PC-3 (cell line): ENCODE measurements around the gene HSD17B14. TPM values are rescaled to one million over a fixed set of nuclear protein-coding genes. Genes with fewer than 3 reads are reported as not detected.

Experiments used
- ATAC-seq: fragments of 200-7000 bp; cut with Tn5 transposase; 2 replicates; pipeline ENCODE4 v1.9.1; 2020; ENCODE audit warnings: mild to moderate bottlenecking, moderate library complexity
- BruUV-seq: library from RNA; stranded (reverse); fragments of 400-500 nt; replicated peaks from 2 replicates; lab custom pipeline; 2021; lab: Mats Ljungman, UMichigan
- CTCF ChIA-PET: fragments of 300-600 bp; sonication (Branson Sonifier 250); formaldehyde crosslinking; loops from one replicate; lab custom pipeline; 2022; ENCODE audit warnings: antibody characterized with exemption; lab: Charles Lee
- POLR2A ChIA-PET: fragments of 300-600 bp; sonication (Branson Sonifier 250); formaldehyde crosslinking; loops from one replicate; lab custom pipeline; 2022; ENCODE audit warnings: antibody characterized with exemption; ENCODE audit not compliant: unreplicated experiment; lab: Charles Lee
- DNase-seq: peaks from one replicate; pipeline ENCODE4 v3.0.0-alpha.2; 2015
- H2AFZ ChIP-seq: fragments of 300-600 bp; sonication (generic); 2 replicates; pipeline ENCODE4 v1.6.0; 2016; ENCODE audit warnings: antibody characterized with exemption, low read length
- H3F3A ChIP-seq: fragments of 300-600 bp; sonication (generic); one replicate; pipeline ENCODE4 v1.6.0; 2017; ENCODE audit warnings: antibody characterized with exemption, low read length, control low read depth, mild to moderate bottlenecking; ENCODE audit not compliant: unreplicated experiment
- H3K27ac ChIP-seq: fragments of 300-600 bp; sonication (generic); 2 replicates; pipeline ENCODE4 v1.5.1; 2016; ENCODE audit warnings: mild to moderate bottlenecking, low read length
- H3K27me3 ChIP-seq: fragments of 300-600 bp; sonication (generic); 2 replicates; pipeline ENCODE4 v1.6.1; 2016; ENCODE audit warnings: low read length, mixed read lengths
- H3K36me3 ChIP-seq: fragments of 300-600 bp; sonication (generic); 2 replicates; pipeline ENCODE4 v1.6.1; 2016; ENCODE audit warnings: low read depth, mixed run types, low read length, mixed read lengths
- H3K4me1 ChIP-seq: fragments of 300-600 bp; sonication (generic); 2 replicates; pipeline ENCODE4 v1.5.1; 2016; ENCODE audit warnings: low read length; ENCODE audit not compliant: insufficient read depth
- H3K4me2 ChIP-seq: fragments of 300-600 bp; sonication (generic); 2 replicates; pipeline ENCODE4 v1.6.0; 2016; ENCODE audit warnings: low read length
- H3K4me3 ChIP-seq: fragments of 300-600 bp; sonication (generic); 2 replicates; pipeline ENCODE4 v1.5.1; 2016; ENCODE audit warnings: mild to moderate bottlenecking, low read length, mixed read lengths
- H3K79me2 ChIP-seq: fragments of 300-600 bp; sonication (generic); 2 replicates; pipeline ENCODE4 v1.6.1; 2017; ENCODE audit warnings: low read length, mixed read lengths
- H3K9ac ChIP-seq: fragments of 300-600 bp; sonication (generic); 2 replicates; pipeline ENCODE4 v1.6.0; 2016; ENCODE audit warnings: mild to moderate bottlenecking, low read length
- H3K9me2 ChIP-seq: fragments of 300-600 bp; sonication (generic); replicated peaks from 2 replicates; pipeline ENCODE4 v1.6.1; 2016; ENCODE audit warnings: mixed run types, low read length, mixed read lengths
- H3K9me3 ChIP-seq: fragments of 300-600 bp; sonication (generic); 2 replicates; pipeline ENCODE4 v1.6.1; 2016; ENCODE audit warnings: low read length, mixed read lengths
- H4K20me1 ChIP-seq: fragments of 300-600 bp; sonication (generic); 2 replicates; pipeline ENCODE4 v1.6.1; 2016; ENCODE audit warnings: low read length, mixed read lengths
- EZH2 ChIP-seq: fragments of 300-600 bp; sonication (generic); IDR thresholded peaks from one replicate; pipeline ENCODE4 v1.6.1; 2017; ENCODE audit warnings: antibody characterized with exemption, mild to moderate bottlenecking, low read length; ENCODE audit not compliant: unreplicated experiment
- EZH2phosphoT487 ChIP-seq: fragments of 300-600 bp; sonication (generic); IDR thresholded peaks from 2 replicates; pipeline ENCODE4 v1.6.1; 2018; ENCODE audit warnings: mild to moderate bottlenecking, antibody characterized with exemption, low read length, borderline replicate concordance
- intact Hi-C: fragments of 100-400 bp; cut with micrococcal nuclease; formaldehyde crosslinking; loops from 2 replicates; pipeline ENCODE4 v1.9.0; 2023
- total RNA-seq: library from RNA; depleted of rRNA; stranded (reverse); fragments of >200 nt; gene quantifications from 2 replicates; pipeline ENCODE4 v1.2.3, GENCODE V29; 2014
- TF ChIP-seq, protein P1 (sequence below): fragments of 300-600 bp; sonication (generic); conservative IDR thresholded peaks from 2 replicates; pipeline ENCODE4 v1.5.1; 2017; ENCODE audit warnings: antibody characterized with exemption, low read depth, mild to moderate bottlenecking, low read length

Gene HSD17B14
- total RNA-seq, 1 experiment from 2014 or later: 15.0 TPM

DNA sequence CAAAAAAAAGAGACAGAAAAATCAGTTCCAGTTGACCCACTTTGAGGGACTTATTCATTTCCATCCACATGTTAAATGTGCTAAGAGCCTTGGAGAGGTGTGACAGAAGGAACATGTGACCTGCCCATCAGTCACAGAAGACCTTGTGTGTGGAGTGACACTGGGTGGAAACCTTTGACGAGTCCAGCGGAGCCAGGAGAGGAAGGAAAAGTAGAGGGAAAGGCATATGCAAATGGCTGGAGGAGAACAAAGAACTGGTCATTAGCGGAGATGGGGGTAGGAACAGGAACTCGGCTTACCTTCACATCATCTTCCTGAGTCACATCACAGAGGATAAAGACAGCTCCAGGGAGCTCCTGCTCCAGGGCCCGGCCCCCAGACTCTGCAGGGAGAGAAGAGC lies 2.3 kb downstream of the HSD17B14 start:
- DNase-seq (no peak), ATAC-seq (no peak)
- Histone ChIP-seq H3K9me3 (no peaks in the 10 kb centered on the region), H3K27ac (no peak overlapping the region), H3K27me3 (no peaks in the 10 kb centered on the region), H3K4me1 (peaks cover 9% of the 10 kb centered on the region; the same call in 1 of the 2 replicates), H3K9ac (no peak overlapping the region), H3K36me3 (no peaks in the 10 kb centered on the region), H2AFZ (no peak overlapping the region), H3K79me2 (no peaks in the 10 kb centered on the region), H3K4me2 (no peak overlapping the region), H3K4me3 (no peak overlapping the region), H3K9me2 (no peaks in the 10 kb centered on the region), H3F3A (no peaks in the 10 kb centered on the region), H4K20me1 (no peaks in the 10 kb centered on the region)
- intact Hi-C loops: no loop called here
- no TSS peak for BruUV-seq
- POLR2A ChIA-PET: no interaction called here
- CTCF ChIA-PET: no interaction called here
- TF ChIP-seq, protein P1, sequence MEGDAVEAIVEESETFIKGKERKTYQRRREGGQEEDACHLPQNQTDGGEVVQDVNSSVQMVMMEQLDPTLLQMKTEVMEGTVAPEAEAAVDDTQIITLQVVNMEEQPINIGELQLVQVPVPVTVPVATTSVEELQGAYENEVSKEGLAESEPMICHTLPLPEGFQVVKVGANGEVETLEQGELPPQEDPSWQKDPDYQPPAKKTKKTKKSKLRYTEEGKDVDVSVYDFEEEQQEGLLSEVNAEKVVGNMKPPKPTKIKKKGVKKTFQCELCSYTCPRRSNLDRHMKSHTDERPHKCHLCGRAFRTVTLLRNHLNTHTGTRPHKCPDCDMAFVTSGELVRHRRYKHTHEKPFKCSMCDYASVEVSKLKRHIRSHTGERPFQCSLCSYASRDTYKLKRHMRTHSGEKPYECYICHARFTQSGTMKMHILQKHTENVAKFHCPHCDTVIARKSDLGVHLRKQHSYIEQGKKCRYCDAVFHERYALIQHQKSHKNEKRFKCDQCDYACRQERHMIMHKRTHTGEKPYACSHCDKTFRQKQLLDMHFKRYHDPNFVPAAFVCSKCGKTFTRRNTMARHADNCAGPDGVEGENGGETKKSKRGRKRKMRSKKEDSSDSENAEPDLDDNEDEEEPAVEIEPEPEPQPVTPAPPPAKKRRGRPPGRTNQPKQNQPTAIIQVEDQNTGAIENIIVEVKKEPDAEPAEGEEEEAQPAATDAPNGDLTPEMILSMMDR: no peak
- TF ChIP-seq EZH2phosphoT487: no peak
- TF ChIP-seq EZH2: no peak

DNA sequence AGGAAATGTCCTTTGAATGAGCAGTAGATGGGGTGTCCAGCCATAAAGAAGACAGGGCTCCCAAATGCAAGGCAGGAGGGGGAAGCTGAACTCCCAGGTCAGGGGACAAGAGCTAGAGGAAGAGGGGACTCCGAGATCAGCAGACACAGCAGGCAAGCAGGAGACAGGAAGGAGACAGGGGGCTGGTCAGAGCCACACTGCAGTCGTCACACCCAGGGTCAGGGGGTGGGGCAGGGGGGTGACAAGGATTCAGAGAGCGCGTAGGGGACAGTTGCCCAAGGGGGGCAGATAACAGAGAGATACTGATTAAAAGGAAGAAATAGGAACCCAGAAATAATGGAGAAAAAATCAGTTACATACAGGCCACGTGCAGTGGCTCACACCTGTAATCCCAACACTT lies 3.2 kb downstream of the HSD17B14 start:
- Histone ChIP-seq H3K4me3 (no peak overlapping the region), H3K27ac (no peak overlapping the region), H3K4me2 (no peak overlapping the region), H4K20me1 (no peaks in the 10 kb centered on the region), H3K79me2 (no peaks in the 10 kb centered on the region), H3K9ac (no peak overlapping the region), H3F3A (no peaks in the 10 kb centered on the region), H3K9me2 (no peaks in the 10 kb centered on the region), H2AFZ (no peak overlapping the region), H3K27me3 (no peaks in the 10 kb centered on the region), H3K36me3 (no peaks in the 10 kb centered on the region), H3K4me1 (peaks cover 9% of the 10 kb centered on the region; the same call in 1 of the 2 replicates), H3K9me3 (no peaks in the 10 kb centered on the region)
- no peak for DNase-seq
- ChIA-PET CTCF (no interaction called here), POLR2A (no interaction called here)
- TF ChIP-seq EZH2phosphoT487 (no peak), EZH2 (no peak)
- TF ChIP-seq, protein P1: no peak
- no peak for ATAC-seq
- intact Hi-C loops: no loop called here
- BruUV-seq: no TSS peak

DNA sequence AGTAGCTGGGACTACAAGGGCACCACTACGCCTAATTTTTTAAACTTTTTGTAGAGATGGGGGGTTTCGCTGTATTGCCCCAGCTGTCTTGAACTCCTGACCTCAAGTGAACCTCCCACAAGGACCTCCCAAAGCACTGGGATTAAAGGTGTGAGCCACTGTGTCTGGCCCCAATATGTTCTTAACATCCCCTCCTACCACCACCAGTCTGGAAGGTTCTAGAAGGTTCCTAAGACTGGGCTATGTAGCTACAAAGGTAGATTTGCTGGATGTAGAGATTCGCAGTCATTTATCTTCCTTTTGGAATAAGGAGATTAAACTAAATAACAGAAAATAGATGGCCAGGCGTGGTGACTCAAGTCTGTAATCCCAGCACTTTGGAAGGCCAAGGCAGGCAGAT lies 5.3 kb downstream of the HSD17B14 start:
- H3K9me2 ChIP-seq: no peaks in the 10 kb centered on the region
- no peaks in the 10 kb centered on the region for H3K4me1 ChIP-seq
- no peak for TF ChIP-seq EZH2phosphoT487
- H3K27me3 ChIP-seq: no peaks in the 10 kb centered on the region
- no peak overlapping the region for H2AFZ ChIP-seq
- no peaks in the 10 kb centered on the region for H3F3A ChIP-seq
- POLR2A ChIA-PET: interaction anchor here (0.7 kb wide), 1 partner anchor 140 kb away, joined by 3 read pairs; no protein-coding TSS in a partner anchor
- no peaks in the 10 kb centered on the region for H3K36me3 ChIP-seq
- no peak overlapping the region for H3K4me2 ChIP-seq
- H3K79me2 ChIP-seq: no peaks in the 10 kb centered on the region
- H3K27ac ChIP-seq: no peak overlapping the region
- H3K4me3 ChIP-seq: no peak overlapping the region
- ATAC-seq (no peak), DNase-seq (no peak)
- BruUV-seq: no TSS peak
- H4K20me1 ChIP-seq: no peaks in the 10 kb centered on the region
- intact Hi-C loops: no loop called here
- CTCF ChIA-PET: no interaction called here
- no peak overlapping the region for H3K9ac ChIP-seq
- H3K9me3 ChIP-seq: no peaks in the 10 kb centered on the region
